ENCODE data around the gene TCN2.
"Not testable (repeated sequence)": the region's sequence is repeated elsewhere in the genome, so short reads cannot be mapped to it uniquely, and the experiment has no call there.

TCN2 gene

DNA sequence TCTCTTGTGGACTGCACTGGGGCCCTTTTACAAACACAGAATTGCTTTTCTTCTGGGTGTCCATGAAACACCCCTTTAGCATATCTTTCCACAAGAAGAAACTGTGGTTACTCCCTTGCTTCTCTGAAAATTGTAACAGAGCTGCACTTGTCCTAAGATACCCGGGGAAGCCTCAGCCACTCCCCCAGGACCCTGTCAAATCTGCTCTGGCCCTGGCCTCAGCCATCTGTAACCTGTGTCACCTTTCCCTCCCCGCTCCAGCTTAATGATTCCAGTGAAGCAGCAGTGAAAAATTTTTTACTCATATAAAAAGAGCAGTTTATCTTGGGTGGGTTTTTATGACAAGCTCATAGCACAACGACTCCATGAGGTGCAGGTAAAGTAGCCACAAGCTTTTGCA, 64.1 kb downstream of the TCN2 start:
- DNase-seq (ENCODE audit: low read depth) = no peak
- H3K4me3 ChIP-seq (ENCODE audit: low read depth, low read length) = no peak overlapping the region

DNA sequence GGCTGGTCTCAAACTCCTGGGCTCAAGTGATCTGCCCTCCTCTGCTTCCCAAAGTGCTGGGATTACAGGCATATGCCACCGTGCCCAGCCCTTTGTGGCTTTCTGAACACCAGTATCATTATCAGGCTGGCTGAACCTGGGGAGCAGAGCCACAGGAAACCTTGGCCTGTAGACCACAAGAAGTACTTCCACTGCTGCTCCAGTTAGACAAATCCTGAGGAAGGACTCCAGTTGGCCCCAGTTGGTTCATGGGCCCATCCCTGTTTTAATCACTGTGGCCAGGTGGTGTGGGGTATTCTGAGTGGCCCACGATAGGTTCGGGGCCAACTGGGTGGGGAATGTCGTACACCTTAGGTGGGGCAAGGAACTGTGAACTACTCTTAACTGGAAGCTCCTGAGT, 66.2 kb downstream of the TCN2 start:
- H3K4me3 ChIP-seq (ENCODE audit: low read depth, low read length) = no peak overlapping the region

DNA sequence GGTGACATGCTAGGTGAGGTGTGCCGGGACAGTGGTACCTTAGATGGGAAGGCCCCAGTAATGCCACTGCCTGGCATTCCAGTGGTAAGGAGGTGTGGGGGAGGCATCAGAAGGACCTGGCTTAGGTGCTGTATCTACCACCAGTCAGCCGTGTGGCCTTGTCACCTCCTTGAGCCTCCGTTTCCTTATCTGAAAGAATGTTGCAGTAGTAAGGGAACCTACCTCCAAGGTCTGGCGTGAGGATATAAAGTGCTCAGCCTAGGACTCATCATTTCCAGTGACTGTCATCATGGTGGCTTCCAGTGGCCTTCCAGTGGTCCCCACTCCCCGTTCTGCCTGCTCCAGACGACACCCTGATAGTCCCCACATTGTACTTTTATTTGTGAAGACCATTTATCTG, 67.5 kb downstream of the TCN2 start:
- no peak for DNase-seq (ENCODE audit: low read depth)
- H3K4me3 ChIP-seq (ENCODE audit: low read depth, low read length) = no peak overlapping the region

More for the DNA sequence above, 66.2 kb downstream of the TCN2 start:
- no peak for DNase-seq (ENCODE audit: low read depth)

DNA sequence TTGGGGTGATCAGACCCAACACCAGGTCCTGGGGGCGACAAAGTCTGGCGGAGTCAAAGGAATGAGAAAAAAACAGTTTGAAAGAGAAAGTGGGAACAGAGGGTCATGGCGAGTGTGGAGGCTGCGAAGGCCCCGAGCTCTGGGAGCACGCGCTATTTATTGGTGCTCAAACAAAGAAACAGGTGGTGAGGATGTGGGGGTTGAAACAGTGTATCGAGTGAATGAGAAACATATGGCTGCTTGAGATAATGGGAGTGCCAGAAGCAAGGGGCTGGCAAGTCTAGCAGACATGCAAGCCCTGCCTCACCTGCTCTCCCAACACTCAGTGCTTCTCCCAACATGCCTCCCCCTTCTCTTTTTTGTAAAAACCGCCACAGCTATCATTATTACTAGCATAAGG, 68.5 kb downstream of the TCN2 start:
- no peak for DNase-seq (ENCODE audit: low read depth)

GRCh38 chr22:30676565-30676964, 69.6 kb downstream of the TCN2 start:
- H3K4me3 ChIP-seq (ENCODE audit: low read depth, low read length); DNase-seq (ENCODE audit: low read depth): not testable (repeated sequence)

More for the DNA sequence above, 68.5 kb downstream of the TCN2 start:
- no peak overlapping the region for H3K4me3 ChIP-seq (ENCODE audit: low read depth, low read length)
